ENCODE results near the gene TNRC6B. TPM values are rescaled to one million over a fixed set of nuclear protein-coding genes. Genes with fewer than 3 reads are reported as not detected.
"Not testable (repeated sequence)": the region's sequence is repeated elsewhere in the genome, so short reads cannot be mapped to it uniquely, and the experiment has no call there.

The TNRC6B gene
- total RNA-seq, 1 donor from 2014 or later = 60.0 TPM

GRCh38 chr22:40218723-40219294 is 41.1 kb downstream of the TNRC6B start:
- Histone ChIP-seq H4K20me1 (ENCODE audit: low read depth) (peaks cover 100% of the 10 kb centered on the region), H3K9ac (no peak overlapping the region), H3K9me3 (ENCODE audit: low read depth) (no peaks in the 10 kb centered on the region), H3F3A (ENCODE audit: low read depth) (peaks cover 11% of the 10 kb centered on the region), H3K36me3 (no peaks in the 10 kb centered on the region), H3K4me1 (peaks cover 30% of the 10 kb centered on the region), H3K27ac (peak overlapping the region; percentile 23), H2AFZ (replicated peaks) (no peak overlapping the region), H3K27me3 (no peaks in the 10 kb centered on the region), H3K79me2 (ENCODE audit: low read depth) (peaks cover 100% of the 10 kb centered on the region), H3K4me3 (no peak overlapping the region), H3K4me2 (no peak overlapping the region)
- TF ChIP-seq EZH2phosphoT487 (IDR thresholded peaks at IDR 0.05) = no peak
- TF ChIP-seq, protein P1, sequence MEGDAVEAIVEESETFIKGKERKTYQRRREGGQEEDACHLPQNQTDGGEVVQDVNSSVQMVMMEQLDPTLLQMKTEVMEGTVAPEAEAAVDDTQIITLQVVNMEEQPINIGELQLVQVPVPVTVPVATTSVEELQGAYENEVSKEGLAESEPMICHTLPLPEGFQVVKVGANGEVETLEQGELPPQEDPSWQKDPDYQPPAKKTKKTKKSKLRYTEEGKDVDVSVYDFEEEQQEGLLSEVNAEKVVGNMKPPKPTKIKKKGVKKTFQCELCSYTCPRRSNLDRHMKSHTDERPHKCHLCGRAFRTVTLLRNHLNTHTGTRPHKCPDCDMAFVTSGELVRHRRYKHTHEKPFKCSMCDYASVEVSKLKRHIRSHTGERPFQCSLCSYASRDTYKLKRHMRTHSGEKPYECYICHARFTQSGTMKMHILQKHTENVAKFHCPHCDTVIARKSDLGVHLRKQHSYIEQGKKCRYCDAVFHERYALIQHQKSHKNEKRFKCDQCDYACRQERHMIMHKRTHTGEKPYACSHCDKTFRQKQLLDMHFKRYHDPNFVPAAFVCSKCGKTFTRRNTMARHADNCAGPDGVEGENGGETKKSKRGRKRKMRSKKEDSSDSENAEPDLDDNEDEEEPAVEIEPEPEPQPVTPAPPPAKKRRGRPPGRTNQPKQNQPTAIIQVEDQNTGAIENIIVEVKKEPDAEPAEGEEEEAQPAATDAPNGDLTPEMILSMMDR (IDR thresholded peaks at IDR 0.05) = no peak
- TF ChIP-seq EZH2 (IDR thresholded peaks at IDR 0.05) = no peak
- no peak overlapping the region for H3K27ac Mint-ChIP-seq
- H3K9me3 Mint-ChIP-seq = no peaks in the 10 kb centered on the region
- H3K4me3 Mint-ChIP-seq = no peak overlapping the region
- H3K27me3 Mint-ChIP-seq (ENCODE audit: insufficient read depth, low read depth) = peaks cover 6% of the 10 kb centered on the region
- H3K36me3 Mint-ChIP-seq = peaks cover 43% of the 10 kb centered on the region
- peaks cover 20% of the 10 kb centered on the region for H3K4me1 Mint-ChIP-seq
- DNase-seq (ENCODE audit: low spot score) = peak; percentile 28

DNA sequence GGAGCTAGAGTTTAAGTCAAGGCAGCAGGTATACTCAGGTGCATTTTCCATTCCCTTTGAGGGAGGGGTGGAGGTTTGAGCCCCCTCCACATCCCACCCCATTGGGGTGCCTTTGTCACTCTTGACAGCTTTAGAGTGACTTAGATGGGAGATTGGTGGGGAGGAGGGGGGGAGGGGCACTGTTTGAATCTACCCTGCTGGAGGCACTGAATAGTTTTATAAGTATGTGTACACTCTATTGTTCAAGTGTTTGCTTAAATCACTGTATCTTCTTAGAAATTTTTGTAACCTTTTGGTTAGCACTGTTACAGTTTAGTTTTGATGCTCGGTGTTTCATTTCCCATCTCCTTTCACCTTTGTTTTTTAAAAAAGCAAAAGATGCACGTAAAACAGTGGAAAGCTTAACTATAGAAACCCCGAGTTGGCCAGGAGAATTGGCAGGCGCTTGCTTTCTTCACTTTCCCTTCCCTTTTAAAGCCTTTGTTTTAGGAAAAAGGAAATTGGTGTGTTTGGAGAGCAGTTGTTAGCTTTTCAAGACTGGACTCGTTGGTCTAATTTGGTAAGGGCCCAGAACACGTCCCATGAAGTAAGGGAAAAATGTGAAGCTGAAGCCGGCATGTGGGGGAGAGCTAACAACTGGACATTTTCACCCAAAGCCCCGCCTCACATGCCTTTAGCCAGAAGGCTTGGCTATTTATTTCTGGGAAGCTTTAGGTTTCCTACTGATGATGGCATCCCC is 42.8 kb downstream of the TNRC6B start:
- Histone ChIP-seq H3K27me3 (no peaks in the 10 kb centered on the region), H3K4me2 (peak overlapping the region; percentile 34), H3K9me3 (ENCODE audit: low read depth) (no peaks in the 10 kb centered on the region), H4K20me1 (ENCODE audit: low read depth) (peaks cover 100% of the 10 kb centered on the region), H3K4me1 (peaks cover 30% of the 10 kb centered on the region), H2AFZ (replicated peaks) (no peak overlapping the region), H3K36me3 (no peaks in the 10 kb centered on the region), H3K9ac (no peak overlapping the region), H3K79me2 (ENCODE audit: low read depth) (peaks cover 100% of the 10 kb centered on the region), H3K4me3 (no peak overlapping the region), H3F3A (ENCODE audit: low read depth) (peaks cover 11% of the 10 kb centered on the region), H3K27ac (no peak overlapping the region)
- no peak for DNase-seq (ENCODE audit: low spot score)
- TF ChIP-seq EZH2 (IDR thresholded peaks at IDR 0.05) (no peak), EZH2phosphoT487 (IDR thresholded peaks at IDR 0.05) (no peak)
- TF ChIP-seq, protein P1 (IDR thresholded peaks at IDR 0.05) = no peak
- Mint-ChIP-seq H3K27me3 (ENCODE audit: insufficient read depth, low read depth) (peaks cover 5% of the 10 kb centered on the region), H3K4me1 (peaks cover 15% of the 10 kb centered on the region), H3K36me3 (peaks cover 50% of the 10 kb centered on the region), H3K27ac (no peak overlapping the region), H3K4me3 (no peak overlapping the region), H3K9me3 (peaks cover 9% of the 10 kb centered on the region)

DNA sequence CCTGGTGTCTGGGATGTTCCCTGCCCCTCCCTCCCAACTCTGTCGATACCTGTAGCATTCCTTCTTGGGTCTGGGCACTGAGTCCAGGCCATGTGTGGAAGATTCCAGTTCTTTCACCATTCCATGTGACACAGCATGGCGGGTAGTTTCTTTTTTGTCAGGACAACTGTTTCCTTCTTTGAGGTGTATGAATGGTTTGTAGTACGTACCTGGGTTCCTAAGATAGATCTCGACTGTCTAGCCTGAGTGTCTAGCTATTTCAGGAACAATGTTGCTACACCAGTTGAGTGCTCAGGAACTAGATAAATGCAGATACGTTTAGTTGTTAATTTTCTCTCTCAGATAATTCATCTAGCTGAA is 43.3 kb downstream of the TNRC6B start:
- Mint-ChIP-seq H3K4me1 (peaks cover 15% of the 10 kb centered on the region), H3K27ac (peak overlapping the region; percentile 37), H3K9me3 (peaks cover 9% of the 10 kb centered on the region), H3K36me3 (peaks cover 48% of the 10 kb centered on the region), H3K4me3 (no peak overlapping the region), H3K27me3 (ENCODE audit: insufficient read depth, low read depth) (peaks cover 5% of the 10 kb centered on the region)
- H2AFZ ChIP-seq (replicated peaks) = no peak overlapping the region
- no peak overlapping the region for H3K27ac ChIP-seq
- no peaks in the 10 kb centered on the region for H3K9me3 ChIP-seq (ENCODE audit: low read depth)
- H3K79me2 ChIP-seq (ENCODE audit: low read depth) = peaks cover 100% of the 10 kb centered on the region
- TF ChIP-seq EZH2phosphoT487 (IDR thresholded peaks at IDR 0.05) = no peak
- no peak for TF ChIP-seq EZH2 (IDR thresholded peaks at IDR 0.05)
- TF ChIP-seq, protein P1 (IDR thresholded peaks at IDR 0.05) = no peak
- H3K36me3 ChIP-seq = no peaks in the 10 kb centered on the region
- peaks cover 30% of the 10 kb centered on the region for H3K4me1 ChIP-seq
- H3K27me3 ChIP-seq = no peaks in the 10 kb centered on the region
- H3K4me2 ChIP-seq = no peak overlapping the region
- H3K9ac ChIP-seq = no peak overlapping the region
- peaks cover 100% of the 10 kb centered on the region for H4K20me1 ChIP-seq (ENCODE audit: low read depth)
- H3F3A ChIP-seq (ENCODE audit: low read depth) = peaks cover 11% of the 10 kb centered on the region
- no peak overlapping the region for H3K4me3 ChIP-seq
- no peak for DNase-seq (ENCODE audit: low spot score)

DNA sequence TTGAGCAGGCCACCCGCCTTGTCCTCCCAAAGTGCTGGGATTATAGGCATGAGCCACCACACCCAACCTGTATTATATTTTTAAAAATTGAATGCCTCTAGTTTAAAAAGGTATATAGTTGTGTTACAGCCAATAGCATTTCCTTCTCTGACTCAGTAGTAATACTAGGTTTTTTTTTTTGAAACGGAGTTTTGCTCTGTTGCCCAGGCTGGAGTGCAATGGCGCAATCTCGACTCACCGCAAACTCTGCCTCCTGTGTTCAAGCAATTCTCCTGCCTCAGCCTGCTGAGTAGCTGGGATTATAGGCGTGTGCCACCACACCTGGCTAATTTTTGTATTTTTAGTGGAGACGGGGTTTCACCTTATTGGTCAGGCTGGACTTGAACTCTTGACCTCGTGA is 45.3 kb downstream of the TNRC6B start:
- H3K4me2 ChIP-seq; H3K9ac ChIP-seq; H3K9me3 Mint-ChIP-seq; H3K27ac ChIP-seq; H3K9me3 ChIP-seq (ENCODE audit: low read depth); H3K4me3 ChIP-seq; H3K27ac Mint-ChIP-seq; DNase-seq (ENCODE audit: low spot score); H3K4me3 Mint-ChIP-seq; H3K27me3 Mint-ChIP-seq (ENCODE audit: insufficient read depth, low read depth); H2AFZ ChIP-seq (replicated peaks); H3K27me3 ChIP-seq; H3K36me3 ChIP-seq: not testable (repeated sequence)
- H3K4me1 ChIP-seq = peaks cover 30% of the 10 kb centered on the region
- peaks cover 98% of the 10 kb centered on the region for H4K20me1 ChIP-seq (ENCODE audit: low read depth)
- peaks cover 13% of the 10 kb centered on the region for H3K4me1 Mint-ChIP-seq
- peaks cover 52% of the 10 kb centered on the region for H3K36me3 Mint-ChIP-seq
- H3F3A ChIP-seq (ENCODE audit: low read depth) = peaks cover 11% of the 10 kb centered on the region
- H3K79me2 ChIP-seq (ENCODE audit: low read depth) = peaks cover 100% of the 10 kb centered on the region

Data from neural progenitor cell (in vitro differentiated cells).